C4-2B (cell line): Measurements from ENCODE around the gene NATD1.

ENCODE experiments used
- H3K27ac ChIP-seq: fragments of 450-650 bp; 2 replicates; pipeline ENCODE4 v1.5.1; 2017
- ZFX ChIP-seq: fragments of 450-650 bp; IDR thresholded peaks from 2 replicates; pipeline ENCODE4 v1.6.1; 2017
- TF ChIP-seq, protein P1 (sequence below): fragments of 450-650 bp; conservative IDR thresholded peaks from 2 replicates; pipeline ENCODE4 v1.5.1; 2017; ENCODE audit warnings: mild to moderate bottlenecking

The NATD1 gene

DNA sequence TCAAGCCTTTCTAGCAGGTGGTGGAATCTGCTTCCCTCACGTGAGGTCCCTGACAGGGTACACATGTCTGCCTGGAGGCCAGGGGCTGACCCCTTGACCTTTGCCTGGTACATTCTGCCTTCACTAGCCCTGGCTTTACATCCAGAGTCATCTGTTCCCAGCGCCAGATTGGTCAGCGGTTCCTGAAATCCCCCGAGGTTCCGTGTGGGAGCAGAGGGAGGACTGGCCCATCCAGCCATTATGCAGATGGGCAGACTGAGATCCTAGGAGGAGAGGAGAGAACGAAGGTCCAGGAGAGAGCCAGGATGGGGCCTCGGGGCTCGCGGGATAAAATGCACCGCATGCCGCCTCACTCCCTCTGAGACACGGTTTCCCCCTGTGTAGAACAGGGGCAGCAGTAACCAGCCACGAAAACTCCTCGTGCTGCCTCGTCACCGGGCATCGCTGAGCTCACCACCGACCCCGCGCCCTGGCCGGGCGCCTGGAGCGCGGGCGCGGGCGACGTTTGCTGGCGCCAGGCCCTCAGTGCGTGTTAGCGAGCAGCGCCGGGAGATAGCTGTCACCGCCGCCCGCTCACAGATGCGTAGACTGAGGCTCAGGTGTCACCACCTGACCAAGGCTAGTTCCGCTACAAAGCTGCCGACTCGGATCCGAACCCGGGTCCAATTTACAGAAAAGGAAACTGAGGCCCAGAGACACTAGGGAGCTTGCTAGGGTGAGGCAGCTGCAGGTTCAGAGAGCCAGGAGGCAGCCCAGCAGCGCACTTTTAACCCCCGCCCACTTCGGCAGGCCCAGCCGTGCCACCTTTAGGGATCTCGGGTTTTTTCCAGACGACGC is 30.5 kb upstream of the NATD1 start:
- TF ChIP-seq ZFX: no peak
- TF ChIP-seq, protein P1, sequence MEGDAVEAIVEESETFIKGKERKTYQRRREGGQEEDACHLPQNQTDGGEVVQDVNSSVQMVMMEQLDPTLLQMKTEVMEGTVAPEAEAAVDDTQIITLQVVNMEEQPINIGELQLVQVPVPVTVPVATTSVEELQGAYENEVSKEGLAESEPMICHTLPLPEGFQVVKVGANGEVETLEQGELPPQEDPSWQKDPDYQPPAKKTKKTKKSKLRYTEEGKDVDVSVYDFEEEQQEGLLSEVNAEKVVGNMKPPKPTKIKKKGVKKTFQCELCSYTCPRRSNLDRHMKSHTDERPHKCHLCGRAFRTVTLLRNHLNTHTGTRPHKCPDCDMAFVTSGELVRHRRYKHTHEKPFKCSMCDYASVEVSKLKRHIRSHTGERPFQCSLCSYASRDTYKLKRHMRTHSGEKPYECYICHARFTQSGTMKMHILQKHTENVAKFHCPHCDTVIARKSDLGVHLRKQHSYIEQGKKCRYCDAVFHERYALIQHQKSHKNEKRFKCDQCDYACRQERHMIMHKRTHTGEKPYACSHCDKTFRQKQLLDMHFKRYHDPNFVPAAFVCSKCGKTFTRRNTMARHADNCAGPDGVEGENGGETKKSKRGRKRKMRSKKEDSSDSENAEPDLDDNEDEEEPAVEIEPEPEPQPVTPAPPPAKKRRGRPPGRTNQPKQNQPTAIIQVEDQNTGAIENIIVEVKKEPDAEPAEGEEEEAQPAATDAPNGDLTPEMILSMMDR: no peak
- H3K27ac ChIP-seq: peak overlapping the region; percentile 93

DNA sequence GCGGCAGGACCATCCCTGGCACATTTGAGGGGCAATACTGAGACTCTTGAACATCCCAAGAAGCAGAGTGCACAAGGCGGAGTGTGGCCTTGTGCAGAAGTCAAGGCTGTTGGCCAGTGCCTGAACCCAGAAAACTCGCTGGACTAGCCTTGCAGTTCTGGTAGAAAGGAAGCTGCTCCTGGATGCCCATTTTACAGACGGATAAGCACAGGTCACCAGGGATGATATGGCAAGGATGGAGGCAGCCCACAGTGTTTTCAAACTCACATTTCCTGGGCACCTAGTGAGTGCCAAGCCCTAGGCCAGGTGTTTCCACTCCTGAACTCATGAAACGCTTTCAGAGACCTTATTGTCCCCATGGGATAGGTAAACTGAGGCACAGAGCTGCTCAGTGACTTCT is 29.6 kb upstream of the NATD1 start:
- no peak for TF ChIP-seq ZFX
- TF ChIP-seq, protein P1: no peak
- no peak overlapping the region for H3K27ac ChIP-seq

DNA sequence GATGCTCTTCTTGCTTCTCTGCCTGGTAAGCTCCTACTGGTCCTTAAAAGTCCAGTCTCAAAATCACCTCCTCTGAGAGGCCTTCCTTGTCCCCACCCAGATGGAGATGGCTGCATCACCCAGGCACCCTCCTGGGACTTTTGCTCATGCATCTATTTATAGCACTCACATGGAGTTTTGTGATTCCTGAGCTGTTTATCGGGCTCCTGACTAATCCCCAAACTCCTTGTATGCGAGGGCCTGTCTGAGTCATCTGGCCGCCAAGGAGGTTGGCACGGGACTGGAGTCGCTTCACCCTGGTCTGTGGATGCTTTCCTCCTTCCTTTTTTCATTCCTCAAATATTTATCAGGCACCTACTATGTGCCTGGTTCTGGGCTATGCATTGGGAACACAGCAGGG is 29.0 kb upstream of the NATD1 start:
- TF ChIP-seq ZFX: no peak
- TF ChIP-seq, protein P1: no peak

DNA sequence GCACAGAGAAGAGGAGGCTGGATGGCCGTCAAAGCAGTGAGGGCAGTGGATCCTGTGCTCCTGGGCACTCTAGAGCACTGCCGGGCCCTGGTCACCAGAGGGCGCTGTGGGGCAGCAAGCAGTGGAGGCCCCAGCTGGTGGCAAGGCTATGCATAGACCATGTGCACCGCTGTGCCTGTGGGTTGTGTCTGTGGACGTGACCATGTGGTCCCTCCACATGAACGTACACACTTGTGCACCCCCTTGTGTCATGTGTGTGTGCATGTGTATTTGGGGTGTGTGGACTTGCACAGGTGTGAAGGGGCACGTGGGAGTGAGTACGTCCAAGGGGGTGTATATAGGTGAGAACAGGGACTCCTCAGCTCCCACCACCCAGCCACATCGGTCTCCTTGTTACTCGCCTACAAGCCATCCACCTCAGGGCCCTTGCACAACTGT is 26.9 kb upstream of the NATD1 start:
- H3K27ac ChIP-seq: no peak overlapping the region
- TF ChIP-seq, protein P1: peak; percentile 99
- TF ChIP-seq ZFX: no peak

More for the DNA sequence above, 29.0 kb upstream of the NATD1 start:
- H3K27ac ChIP-seq: no peak overlapping the region

DNA sequence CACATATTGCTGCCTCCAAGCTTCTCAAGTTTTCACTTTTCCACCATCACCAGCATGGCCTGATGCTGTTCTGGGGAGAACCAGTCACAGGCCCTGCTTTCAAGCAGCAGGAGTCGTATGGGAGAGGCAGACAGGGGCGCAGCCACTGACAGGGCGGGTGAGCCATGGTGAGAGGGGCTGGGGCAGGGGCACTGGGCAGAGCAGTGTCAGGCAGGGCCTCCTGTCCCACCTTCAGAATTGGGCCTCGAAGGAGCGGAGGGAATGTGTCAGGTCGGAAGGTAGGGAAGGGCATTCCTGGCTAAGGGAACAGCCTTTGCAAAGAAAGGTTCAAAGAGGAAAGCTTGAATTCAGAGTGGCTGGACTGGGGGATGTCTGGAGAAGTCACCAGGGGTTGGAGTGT is 26.4 kb upstream of the NATD1 start:
- no peak overlapping the region for H3K27ac ChIP-seq
- TF ChIP-seq, protein P1: no peak
- no peak for TF ChIP-seq ZFX

DNA sequence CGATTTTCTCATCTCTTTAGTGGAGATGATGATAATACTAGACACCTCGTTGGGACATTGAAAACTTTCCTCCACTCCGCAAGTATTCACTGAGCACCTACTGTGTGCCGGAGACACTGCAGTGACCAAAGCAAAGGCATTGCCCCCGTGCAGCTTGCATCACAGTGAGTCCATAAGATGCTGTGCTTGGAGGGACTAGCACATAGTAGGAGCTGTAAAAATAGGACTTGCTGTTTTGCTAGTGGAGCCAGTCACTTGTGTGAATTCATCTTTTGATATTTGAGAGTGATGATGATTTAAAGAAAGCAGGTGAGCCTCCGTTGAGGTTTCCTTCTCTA is 26.0 kb upstream of the NATD1 start:
- H3K27ac ChIP-seq: no peak overlapping the region

More for the DNA sequence above, 26.0 kb upstream of the NATD1 start:
- TF ChIP-seq, protein P1: no peak
- TF ChIP-seq ZFX: no peak
